Liver (tissue), 3 donors: ENCODE data around the gene C16orf78.

ENCODE experiments used
- EGR1 ChIP-seq, 2 donors: IDR thresholded peaks; 2 replicates each; pipeline ENCODE4 v1.6.1; 2016 to 2018; ENCODE audit warnings: antibody characterized with exemption in 2 of 2, low read depth in 2 of 2
- GABPA ChIP-seq, 2 donors: IDR thresholded peaks in 1 of 2; conservative IDR thresholded peaks in 1 of 2; 2 replicates each; pipeline ENCODE4 v1.6.1; 2016; ENCODE audit warnings: antibody characterized with exemption in 2 of 2, mild to moderate bottlenecking in 1 of 2, moderate library complexity in 1 of 2
- JUND ChIP-seq, 2 donors: IDR thresholded peaks; 2 replicates each; pipeline ENCODE4 v1.6.1; 2016; ENCODE audit warnings: antibody characterized with exemption in 2 of 2
- RAD21 ChIP-seq, 2 donors: IDR thresholded peaks; 2 replicates each; pipeline ENCODE4 v1.6.1; 2016; ENCODE audit warnings: antibody characterized with exemption in 2 of 2, mild to moderate bottlenecking in 2 of 2
- SP1 ChIP-seq: IDR thresholded peaks from 2 replicates; pipeline ENCODE4 v1.6.1; 2018; ENCODE audit warnings: antibody characterized with exemption, mild to moderate bottlenecking
- TAF1 ChIP-seq: conservative IDR thresholded peaks from 2 replicates; pipeline ENCODE4 v1.6.1; 2016; ENCODE audit warnings: antibody characterized with exemption, mild to moderate bottlenecking
- TF ChIP-seq, protein P1 (sequence below): IDR thresholded peaks from 2 replicates; pipeline ENCODE4 v1.6.1; 2016; ENCODE audit warnings: antibody characterized with exemption, mild to moderate bottlenecking
- TF ChIP-seq, protein P2 (sequence below): fragments of 150-350 bp; IDR thresholded peaks from 2 replicates; pipeline ENCODE4 v1.5.1; 2017; ENCODE audit warnings: improper control_type of control experiment, low read depth, low read length; ENCODE audit not compliant: missing input control
- TF ChIP-seq, protein P3 (sequence below): IDR thresholded peaks from 2 replicates; pipeline ENCODE4 v1.6.1; 2016; ENCODE audit warnings: antibody characterized with exemption
- TF ChIP-seq, protein P4 (sequence below): IDR thresholded peaks from 2 replicates; pipeline ENCODE4 v1.6.1; 2016; ENCODE audit warnings: antibody characterized with exemption
- donor health status: healthy.
- donor health status: healthy.

DNA sequence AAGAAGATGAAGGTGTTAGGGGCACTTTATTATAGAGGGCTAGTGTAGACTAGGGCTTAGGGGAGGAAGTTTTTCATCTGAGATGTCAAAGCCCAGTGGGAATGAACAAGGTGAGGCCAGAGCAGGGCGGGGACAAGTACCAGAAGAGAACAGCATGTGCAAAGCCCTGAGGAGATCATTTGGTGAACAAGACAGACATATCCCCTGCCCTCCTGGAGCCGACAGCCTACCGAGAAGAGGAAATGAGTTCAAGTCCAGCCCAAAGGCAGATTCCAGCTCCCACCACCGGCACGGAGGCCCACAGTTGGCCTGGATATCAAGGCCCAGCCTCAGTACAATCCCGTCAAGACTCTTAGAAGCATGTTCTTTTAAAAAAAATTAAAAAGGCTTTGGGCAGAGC is 61.1 kb downstream of the C16orf78 start:
- TF ChIP-seq, protein P1, sequence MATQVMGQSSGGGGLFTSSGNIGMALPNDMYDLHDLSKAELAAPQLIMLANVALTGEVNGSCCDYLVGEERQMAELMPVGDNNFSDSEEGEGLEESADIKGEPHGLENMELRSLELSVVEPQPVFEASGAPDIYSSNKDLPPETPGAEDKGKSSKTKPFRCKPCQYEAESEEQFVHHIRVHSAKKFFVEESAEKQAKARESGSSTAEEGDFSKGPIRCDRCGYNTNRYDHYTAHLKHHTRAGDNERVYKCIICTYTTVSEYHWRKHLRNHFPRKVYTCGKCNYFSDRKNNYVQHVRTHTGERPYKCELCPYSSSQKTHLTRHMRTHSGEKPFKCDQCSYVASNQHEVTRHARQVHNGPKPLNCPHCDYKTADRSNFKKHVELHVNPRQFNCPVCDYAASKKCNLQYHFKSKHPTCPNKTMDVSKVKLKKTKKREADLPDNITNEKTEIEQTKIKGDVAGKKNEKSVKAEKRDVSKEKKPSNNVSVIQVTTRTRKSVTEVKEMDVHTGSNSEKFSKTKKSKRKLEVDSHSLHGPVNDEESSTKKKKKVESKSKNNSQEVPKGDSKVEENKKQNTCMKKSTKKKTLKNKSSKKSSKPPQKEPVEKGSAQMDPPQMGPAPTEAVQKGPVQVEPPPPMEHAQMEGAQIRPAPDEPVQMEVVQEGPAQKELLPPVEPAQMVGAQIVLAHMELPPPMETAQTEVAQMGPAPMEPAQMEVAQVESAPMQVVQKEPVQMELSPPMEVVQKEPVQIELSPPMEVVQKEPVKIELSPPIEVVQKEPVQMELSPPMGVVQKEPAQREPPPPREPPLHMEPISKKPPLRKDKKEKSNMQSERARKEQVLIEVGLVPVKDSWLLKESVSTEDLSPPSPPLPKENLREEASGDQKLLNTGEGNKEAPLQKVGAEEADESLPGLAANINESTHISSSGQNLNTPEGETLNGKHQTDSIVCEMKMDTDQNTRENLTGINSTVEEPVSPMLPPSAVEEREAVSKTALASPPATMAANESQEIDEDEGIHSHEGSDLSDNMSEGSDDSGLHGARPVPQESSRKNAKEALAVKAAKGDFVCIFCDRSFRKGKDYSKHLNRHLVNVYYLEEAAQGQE: no peak
- TF ChIP-seq, protein P2, sequence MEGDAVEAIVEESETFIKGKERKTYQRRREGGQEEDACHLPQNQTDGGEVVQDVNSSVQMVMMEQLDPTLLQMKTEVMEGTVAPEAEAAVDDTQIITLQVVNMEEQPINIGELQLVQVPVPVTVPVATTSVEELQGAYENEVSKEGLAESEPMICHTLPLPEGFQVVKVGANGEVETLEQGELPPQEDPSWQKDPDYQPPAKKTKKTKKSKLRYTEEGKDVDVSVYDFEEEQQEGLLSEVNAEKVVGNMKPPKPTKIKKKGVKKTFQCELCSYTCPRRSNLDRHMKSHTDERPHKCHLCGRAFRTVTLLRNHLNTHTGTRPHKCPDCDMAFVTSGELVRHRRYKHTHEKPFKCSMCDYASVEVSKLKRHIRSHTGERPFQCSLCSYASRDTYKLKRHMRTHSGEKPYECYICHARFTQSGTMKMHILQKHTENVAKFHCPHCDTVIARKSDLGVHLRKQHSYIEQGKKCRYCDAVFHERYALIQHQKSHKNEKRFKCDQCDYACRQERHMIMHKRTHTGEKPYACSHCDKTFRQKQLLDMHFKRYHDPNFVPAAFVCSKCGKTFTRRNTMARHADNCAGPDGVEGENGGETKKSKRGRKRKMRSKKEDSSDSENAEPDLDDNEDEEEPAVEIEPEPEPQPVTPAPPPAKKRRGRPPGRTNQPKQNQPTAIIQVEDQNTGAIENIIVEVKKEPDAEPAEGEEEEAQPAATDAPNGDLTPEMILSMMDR: no peak
- TF ChIP-seq TAF1: no peak
- no peak for TF ChIP-seq RAD21 (IDR thresholded peaks at IDR 0.05)
- no peak for TF ChIP-seq JUND (IDR thresholded peaks at IDR 0.05)
- TF ChIP-seq SP1: no peak
- TF ChIP-seq GABPA (IDR thresholded peaks at IDR 0.05 in 1 of 2, conservative IDR thresholded peaks at IDR 0.05 in 1 of 2): no peak
- TF ChIP-seq, protein P3, sequence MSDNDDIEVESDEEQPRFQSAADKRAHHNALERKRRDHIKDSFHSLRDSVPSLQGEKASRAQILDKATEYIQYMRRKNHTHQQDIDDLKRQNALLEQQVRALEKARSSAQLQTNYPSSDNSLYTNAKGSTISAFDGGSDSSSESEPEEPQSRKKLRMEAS: no peak
- TF ChIP-seq, protein P4, sequence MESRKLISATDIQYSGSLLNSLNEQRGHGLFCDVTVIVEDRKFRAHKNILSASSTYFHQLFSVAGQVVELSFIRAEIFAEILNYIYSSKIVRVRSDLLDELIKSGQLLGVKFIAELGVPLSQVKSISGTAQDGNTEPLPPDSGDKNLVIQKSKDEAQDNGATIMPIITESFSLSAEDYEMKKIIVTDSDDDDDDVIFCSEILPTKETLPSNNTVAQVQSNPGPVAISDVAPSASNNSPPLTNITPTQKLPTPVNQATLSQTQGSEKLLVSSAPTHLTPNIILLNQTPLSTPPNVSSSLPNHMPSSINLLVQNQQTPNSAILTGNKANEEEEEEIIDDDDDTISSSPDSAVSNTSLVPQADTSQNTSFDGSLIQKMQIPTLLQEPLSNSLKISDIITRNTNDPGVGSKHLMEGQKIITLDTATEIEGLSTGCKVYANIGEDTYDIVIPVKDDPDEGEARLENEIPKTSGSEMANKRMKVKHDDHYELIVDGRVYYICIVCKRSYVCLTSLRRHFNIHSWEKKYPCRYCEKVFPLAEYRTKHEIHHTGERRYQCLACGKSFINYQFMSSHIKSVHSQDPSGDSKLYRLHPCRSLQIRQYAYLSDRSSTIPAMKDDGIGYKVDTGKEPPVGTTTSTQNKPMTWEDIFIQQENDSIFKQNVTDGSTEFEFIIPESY: no peak
- TF ChIP-seq EGR1 (IDR thresholded peaks at IDR 0.05; ENCODE audit: low read depth in 2 of 2): no peak
